Progenitor cell of endocrine pancreas (in vitro differentiated cells): ENCODE results near the gene FBN1. TPM values are rescaled to one million over a fixed set of nuclear protein-coding genes. Genes with fewer than 3 reads are reported as not detected.

Source experiments
- DNase-seq: peaks from one replicate; pipeline ENCODE4 v3.0.0; 2021; ENCODE audit warnings: low spot score; ENCODE audit not compliant: unreplicated experiment
- H3K27ac Mint-ChIP-seq: 2 replicates; pipeline ENCODE4 v1.8.0; 2021; ENCODE audit warnings: mild to moderate bottlenecking, moderate library complexity, mixed read lengths
- H3K27me3 Mint-ChIP-seq: 2 replicates; pipeline ENCODE4 v1.8.0; 2021; ENCODE audit warnings: mixed read lengths
- H3K36me3 Mint-ChIP-seq: 2 replicates; pipeline ENCODE4 v1.8.0; 2022; ENCODE audit warnings: mixed read lengths; ENCODE audit not compliant: insufficient read depth
- H3K4me1 Mint-ChIP-seq: 2 replicates; pipeline ENCODE4 v1.8.0; 2021; ENCODE audit warnings: low read depth, mixed read lengths
- H3K4me3 Mint-ChIP-seq: 2 replicates; pipeline ENCODE4 v1.8.0; 2021; ENCODE audit warnings: low read depth, mild to moderate bottlenecking, moderate library complexity, mixed read lengths
- H3K9me3 Mint-ChIP-seq: 2 replicates; pipeline ENCODE4 v1.8.0; 2021; ENCODE audit warnings: low read depth, mixed read lengths
- CTCF ChIP-seq: fragments of 200-600 bp; sonication (generic); IDR thresholded peaks from one replicate; pipeline ENCODE4 v1.5.0; 2021; ENCODE audit warnings: antibody characterized with exemption, mild to moderate bottlenecking; ENCODE audit not compliant: unreplicated experiment
- total RNA-seq: library from RNA; stranded (reverse); gene quantifications from 2 replicates; pipeline ENCODE4 v1.2.1, GENCODE V29; 2021

Gene FBN1
- total RNA-seq, 1 donor from 2014 or later, result 3.3 TPM

GRCh38 chr15:48596415-48596814, 49.1 kb downstream of the FBN1 start:
- Mint-ChIP-seq H3K27me3 (no peaks in the 10 kb centered on the region), H3K36me3 (no peaks in the 10 kb centered on the region), H3K27ac (no peak overlapping the region), H3K4me3 (no peak overlapping the region), H3K9me3 (no peaks in the 10 kb centered on the region), H3K4me1 (peaks cover 5% of the 10 kb centered on the region)
- no peak for DNase-seq
- no peak for TF ChIP-seq CTCF

DNA sequence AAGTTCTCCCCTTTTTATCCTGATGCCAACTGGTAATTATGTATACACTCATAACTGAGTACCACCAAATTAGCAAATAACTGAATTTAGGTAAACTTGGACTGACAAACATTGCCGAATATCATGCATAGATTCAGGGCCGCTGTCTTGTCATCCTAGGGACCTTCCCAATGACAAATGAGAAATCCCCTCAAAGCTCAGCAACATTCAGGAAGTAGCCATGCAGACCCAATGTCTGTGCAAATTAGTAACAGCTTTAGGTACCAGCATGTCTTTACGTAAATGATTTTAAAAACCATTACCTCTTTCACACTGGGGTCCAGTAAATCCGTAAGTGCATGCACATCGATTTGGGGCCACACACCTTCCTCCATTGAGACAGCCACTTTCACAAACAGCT, 49.5 kb downstream of the FBN1 start:
- TF ChIP-seq CTCF, result no peak
- peaks cover 5% of the 10 kb centered on the region for H3K4me1 Mint-ChIP-seq
- H3K9me3 Mint-ChIP-seq, result no peaks in the 10 kb centered on the region
- H3K4me3 Mint-ChIP-seq, result no peak overlapping the region
- H3K27me3 Mint-ChIP-seq, result no peaks in the 10 kb centered on the region
- H3K27ac Mint-ChIP-seq, result no peak overlapping the region
- H3K36me3 Mint-ChIP-seq, result no peaks in the 10 kb centered on the region
- no peak for DNase-seq

DNA sequence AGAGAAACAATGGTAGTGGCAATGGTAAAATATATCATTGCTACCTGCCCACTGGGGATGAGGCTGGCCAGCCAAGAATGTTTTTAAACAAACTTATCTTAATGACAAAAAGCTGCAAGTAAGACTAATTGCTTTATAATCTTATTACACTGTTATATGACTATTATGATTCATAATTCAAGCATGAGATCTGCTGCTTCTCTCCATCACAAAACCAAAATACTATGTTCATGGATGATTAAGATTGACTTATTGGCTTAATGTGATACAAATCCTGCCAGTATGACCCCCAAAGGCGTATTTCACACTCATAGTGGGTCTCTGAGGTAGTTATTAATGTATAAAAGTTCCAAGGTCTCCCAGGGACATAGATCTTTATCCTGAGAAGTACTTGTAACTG, 52.6 kb downstream of the FBN1 start:
- Mint-ChIP-seq H3K27me3 (no peaks in the 10 kb centered on the region), H3K4me1 (peaks cover 9% of the 10 kb centered on the region), H3K27ac (no peak overlapping the region), H3K36me3 (no peaks in the 10 kb centered on the region), H3K9me3 (no peaks in the 10 kb centered on the region), H3K4me3 (no peak overlapping the region)
- DNase-seq, result no peak
- no peak for TF ChIP-seq CTCF

DNA sequence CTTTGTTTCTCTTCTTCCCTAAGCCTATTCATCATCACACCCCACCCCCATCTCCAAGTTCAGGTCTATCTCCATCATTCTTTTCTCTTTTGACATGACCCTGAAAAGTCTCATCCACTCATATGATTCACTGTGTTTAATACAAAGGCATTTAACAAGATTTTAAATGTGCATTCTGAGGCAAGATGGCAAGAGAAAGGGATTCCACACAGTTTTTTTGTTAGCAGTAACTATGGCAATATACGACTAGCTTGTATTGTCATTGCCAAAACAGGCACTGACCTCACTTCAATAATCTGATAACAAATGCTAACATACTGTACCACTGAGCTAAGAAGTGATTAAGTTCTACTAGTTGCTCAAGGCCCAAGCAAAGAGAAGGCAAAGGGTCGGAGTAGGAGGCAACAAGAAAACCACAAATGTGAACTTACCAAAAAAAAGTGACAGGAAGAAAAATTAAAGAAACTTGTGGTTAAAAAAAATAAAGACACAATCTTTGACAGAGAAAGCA, 53.2 kb downstream of the FBN1 start:
- Mint-ChIP-seq H3K9me3 (no peaks in the 10 kb centered on the region), H3K27ac (peak overlapping the region; percentile 5), H3K36me3 (no peaks in the 10 kb centered on the region), H3K4me3 (no peak overlapping the region), H3K4me1 (peaks cover 9% of the 10 kb centered on the region), H3K27me3 (no peaks in the 10 kb centered on the region)
- TF ChIP-seq CTCF, result no peak
- DNase-seq, result no peak

GRCh38 chr15:48590723-48591122, 54.8 kb downstream of the FBN1 start:
- H3K36me3 Mint-ChIP-seq, result no peaks in the 10 kb centered on the region
- H3K27me3 Mint-ChIP-seq, result no peaks in the 10 kb centered on the region
- no peak for DNase-seq
- H3K4me3 Mint-ChIP-seq, result no peak overlapping the region
- H3K4me1 Mint-ChIP-seq, result peaks cover 9% of the 10 kb centered on the region
- no peak for TF ChIP-seq CTCF
- no peak overlapping the region for H3K27ac Mint-ChIP-seq
- H3K9me3 Mint-ChIP-seq, result no peaks in the 10 kb centered on the region
